ENCODE results near the gene POLR2E.

Gene POLR2E

GRCh38 chr19:1074544-1075283 is 20.5 kb downstream of the POLR2E start:
- peak; percentile 96 for DNase-seq

DNA sequence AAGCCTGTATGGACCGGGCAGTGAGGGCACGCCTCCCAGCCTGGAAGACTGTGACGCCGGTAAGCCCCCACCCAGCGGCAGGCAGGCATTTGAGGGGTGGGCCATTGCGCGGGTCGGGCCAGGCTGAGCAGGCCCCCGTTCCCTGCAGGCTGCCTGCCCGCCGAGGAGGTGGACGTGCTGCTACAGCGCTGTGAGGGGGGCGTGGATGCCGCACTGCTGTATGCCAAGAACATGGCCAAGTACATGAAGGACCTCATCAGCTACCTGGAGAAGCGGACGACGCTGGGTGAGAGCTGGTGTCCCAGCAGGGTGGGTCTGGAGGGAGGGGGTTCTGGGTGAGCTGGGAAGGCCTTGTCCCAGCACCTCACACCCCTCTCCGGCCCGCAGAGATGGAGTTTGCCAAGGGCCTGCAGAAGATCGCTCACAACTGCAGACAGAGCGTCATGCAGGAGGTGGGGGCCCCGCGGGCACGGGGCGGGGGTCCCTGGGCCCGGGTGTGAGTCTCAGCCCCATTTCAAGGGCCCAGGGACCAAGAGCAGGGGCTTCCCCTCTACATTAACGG is 21.1 kb downstream of the POLR2E start:
- DNase-seq = no peak

- DNase-seq = no peak
These were observed 21.9 kb downstream of the POLR2E start for GRCh38 chr19:1073063-1073955.

DNA sequence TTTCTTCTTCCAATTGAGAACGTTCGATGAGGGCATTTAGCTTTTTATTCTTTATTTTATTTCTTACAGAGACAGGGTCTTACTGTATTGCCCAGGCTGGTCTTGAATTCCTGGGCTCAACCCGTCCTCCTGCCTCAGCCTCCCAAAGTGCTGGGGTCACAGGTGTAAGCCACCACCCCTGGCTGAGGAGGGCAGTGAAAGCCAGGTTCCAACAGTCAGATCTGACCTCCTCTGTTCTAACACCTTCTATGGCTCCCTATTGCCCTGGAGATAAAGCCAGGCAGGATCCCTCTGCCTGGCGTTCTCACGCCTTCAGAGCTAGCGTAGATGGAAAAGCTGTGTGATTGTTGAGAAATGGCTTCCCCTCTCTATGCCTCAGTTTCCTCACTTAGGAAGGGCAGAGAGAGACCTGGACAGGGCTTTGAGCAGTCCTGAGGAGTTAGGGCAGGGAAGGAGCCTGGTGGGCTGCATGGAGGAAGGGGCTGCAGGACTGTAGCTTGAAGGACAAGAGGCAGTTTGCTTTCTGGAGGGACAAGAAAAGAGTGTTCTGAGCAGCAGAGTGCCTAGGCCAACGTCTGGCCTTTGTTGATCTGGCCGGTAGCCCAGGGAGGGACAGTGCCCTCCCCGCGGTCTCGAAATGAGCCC is 22.7 kb downstream of the POLR2E start:
- no peak for DNase-seq

DNA sequence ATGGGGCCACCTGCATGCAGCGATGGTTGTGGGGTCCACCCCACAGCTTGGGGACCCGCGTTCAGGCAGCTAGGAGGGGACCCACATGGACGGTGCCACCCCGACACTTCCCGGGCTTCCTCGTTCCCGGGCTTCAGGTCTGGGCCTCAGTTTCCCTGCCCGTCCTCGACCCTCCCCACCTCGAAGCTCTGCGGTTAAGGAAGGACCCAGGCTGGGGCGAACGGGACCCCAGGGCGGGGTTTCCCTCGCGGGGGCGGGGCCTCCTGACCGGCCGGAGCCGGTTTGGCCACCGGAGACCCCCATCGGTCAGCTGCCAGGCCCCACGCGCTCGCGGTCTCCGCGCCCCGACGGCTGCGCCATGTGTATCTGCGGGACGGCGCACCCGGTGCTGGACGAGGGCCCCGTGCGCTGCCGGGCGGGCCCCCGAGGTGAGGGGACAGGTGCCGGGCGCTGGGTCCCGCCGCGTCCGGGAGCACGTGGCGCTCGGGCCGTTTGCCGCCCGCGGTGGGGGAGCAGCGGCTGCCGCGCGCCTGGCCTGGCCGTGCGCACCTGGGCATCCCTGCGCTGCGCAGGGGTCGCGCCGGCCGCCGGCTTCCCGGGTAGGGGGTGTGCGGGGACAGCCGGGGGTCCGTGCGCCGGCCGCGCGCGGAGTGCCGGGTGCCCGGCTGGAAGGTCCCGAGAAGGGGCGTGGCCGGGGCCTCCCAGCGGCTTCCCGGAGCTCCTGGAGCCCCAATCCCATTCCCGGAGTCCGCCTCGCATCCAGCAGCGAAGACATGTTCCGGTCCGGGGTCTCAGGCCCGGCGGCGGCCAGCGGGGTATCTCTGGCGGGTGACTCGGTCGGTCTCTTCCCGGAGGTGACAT is 24.0 kb downstream of the POLR2E start:
- DNase-seq = no peak

DNA sequence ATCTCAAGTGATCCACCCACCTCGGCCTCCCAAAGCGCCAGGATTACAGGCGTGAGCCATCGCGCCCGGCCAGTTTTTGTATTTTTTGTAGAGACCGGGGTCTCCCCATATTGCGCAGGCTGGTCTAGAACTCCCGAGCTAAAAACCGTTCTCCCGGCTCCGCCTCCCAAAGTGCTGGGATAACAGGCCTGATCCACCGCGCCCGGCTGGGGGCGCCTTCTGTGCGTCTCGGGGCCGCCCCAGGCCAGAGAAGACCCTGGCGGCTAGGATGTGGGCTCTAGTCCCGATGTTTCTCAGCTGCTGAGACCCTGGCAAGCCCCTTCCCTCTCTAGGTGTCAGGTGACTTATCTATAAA is 24.6 kb downstream of the POLR2E start:
- no peak for DNase-seq

DNA sequence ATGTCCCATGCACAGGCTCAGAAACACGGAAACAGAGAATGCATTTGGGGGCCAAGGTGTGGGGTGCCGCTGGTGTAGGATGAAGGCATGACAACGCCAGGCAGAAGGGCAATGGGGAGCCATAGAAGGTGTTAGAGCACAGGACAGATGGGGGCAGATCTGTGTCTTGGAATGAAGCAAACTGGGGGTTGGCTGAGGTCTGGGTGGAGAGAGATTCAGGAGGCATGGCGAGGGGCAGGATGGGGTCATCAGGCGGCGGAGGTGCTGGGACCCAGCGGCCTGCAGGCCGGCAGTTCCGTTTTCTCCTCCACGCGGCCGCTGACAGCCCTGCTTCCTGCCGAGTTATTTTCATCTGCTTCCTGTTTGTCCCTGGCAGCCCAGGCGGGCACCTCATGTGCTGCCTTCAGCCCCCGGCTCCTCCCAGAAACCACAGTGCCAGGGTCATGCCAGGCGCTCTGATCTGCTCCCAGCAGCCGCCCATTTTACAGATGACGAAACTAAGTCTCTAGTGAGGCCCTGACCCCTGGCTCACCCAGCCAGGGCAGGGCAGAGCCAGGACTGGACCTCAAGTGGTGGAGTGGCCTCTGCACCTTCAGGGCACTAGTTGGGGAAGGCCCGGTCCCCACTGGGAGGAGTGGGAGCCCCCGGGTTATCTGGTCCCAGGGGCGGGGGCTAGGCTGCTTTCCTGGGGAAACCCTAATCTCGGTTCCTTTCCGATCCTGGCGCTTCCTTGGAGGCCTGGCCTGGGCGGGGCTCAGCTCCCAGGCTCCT is 26.0 kb downstream of the POLR2E start:
- DNase-seq = peak; percentile 89

DNA sequence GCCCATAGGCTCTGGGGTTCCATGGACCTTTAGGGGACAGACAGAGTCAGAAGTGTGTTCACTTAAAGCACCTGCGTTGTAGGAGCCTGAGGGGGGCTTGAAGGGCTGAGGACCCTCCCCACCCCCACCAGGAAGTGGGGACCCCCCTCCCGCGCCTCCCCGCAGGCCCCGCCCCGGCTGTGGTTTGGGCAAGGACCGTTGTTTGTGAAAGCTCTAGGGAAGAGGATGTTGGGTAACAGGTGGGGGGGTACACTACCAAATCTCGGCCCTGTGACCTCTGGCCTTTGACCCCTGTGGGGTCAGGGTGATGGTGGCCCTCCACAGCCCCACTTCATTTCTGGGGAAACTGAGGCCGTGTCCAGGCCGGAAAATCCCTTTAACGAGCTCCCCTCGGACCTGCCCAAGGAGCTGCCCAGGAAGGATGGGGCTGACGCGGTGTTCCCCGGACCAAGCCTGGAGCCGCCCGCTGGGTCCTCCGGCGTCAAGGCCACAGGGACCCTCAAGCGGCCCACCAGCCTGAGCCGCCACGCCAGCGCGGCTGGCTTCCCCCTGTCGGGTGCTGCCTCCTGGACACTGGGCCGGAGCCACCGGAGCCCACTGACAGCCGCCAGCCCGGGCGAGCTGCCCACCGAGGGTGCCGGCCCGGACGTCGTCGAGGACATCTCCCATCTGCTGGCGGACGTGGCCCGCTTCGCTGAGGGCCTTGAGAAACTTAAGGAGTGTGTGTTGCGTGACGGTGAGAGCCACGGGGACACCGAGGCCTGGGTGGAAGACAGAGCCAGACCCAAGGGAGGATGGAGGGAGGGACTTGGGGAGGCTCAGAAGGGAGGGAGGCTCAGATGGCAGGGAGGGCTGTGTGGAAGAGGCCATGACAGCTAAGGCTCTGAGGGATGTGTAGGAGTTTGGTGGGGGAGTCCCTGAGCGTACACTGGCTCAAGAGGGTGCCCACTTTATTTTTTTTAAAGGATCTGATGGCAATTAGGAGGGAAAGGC is 26.9 kb downstream of the POLR2E start:
- DNase-seq = peak; percentile 87

DNA sequence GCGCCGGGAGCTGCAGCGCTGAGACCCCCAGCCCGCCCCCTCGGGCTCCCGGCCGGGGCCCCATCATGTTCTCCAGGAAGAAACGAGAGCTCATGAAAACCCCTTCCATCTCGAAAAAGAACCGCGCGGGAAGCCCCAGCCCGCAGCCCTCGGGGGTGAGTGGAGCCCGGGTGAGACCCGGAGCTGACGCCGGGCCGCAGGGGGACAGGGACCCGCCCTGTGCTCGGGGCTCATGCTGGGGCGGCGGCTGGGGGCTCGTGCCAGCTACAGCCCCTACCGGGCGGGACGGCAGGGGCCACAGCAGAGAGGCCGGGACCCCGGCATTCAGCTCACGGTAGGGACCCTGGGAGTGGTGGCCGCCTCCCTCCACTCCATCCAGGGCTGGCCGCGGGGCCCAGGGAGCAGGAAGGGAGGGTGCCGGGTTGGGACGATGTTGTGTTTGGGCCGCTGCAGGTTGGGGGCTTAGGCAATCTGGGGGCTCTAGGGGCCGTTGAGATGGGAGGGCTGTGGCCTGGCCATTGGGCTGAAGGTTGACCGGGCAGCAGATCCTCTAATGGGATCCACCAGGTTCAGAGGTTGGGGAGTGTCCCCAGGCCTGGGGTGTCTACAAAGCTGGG is 27.7 kb downstream of the POLR2E start:
- DNase-seq = peak; percentile 89

DNA sequence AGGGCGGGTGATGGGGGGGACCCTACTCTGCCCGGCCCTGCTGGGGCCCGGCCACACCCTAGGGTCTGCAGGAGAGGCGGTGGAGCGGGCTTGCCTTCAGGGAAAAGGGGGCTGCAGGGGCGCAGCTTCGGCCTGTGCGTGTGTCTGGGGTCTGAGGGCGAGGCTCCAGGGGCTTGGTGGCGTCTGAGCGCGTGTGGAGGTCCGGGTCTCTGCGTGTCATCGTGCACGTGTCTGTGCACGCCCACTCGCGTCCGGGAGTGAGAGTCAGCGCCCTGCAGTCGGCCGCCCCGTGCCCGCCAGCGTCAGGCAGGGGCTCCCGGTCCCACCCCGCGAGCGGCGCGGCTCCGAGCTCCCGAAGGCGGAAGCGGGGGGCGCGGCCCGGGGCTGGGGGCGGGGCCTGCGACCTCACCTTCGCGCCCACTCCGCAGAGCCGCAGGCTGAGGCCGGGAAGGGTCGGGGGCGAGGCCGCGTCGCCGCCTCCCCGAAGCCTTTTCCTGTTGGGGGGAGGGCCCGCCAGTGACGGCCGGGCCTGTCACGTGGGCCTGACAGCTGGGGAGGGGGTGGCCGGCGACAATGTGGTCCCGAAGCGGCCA is 28.3 kb downstream of the POLR2E start, which contains the start of gene ARHGAP45:
Gene ARHGAP45 (plus strand): TSS at position 420 of the 593 bp plus-strand sequence. CDS start 239 bp downstream, outside the sequence.
- peak; percentile 94 for DNase-seq

- DNase-seq = no peak
These were observed 28.9 kb downstream of the POLR2E start for GRCh38 chr19:1066251-1066747.

DNA sequence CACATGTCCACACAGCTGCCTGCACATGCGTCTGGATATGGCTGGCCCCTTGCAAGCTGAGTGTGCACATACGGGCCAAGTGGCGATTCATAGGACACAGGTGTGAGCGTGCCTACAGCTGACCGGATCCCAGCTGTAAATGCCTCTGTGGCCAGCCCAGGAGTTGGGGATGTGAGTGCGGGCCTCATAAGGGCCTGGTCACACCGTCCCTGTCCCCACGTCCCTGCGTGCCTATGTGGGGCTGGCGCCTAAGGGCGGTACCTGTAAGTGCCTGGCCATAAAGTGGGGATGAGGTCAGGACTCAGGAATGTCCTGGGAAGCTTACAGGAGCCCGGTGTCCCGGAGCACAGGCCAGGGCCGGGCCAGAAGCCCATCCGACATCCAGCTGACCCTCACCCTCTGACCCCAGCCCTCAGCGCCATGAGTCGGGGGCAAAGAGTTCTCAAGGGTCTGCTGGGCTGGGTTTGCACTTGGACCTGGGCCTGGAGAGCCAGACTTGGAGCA is 29.5 kb downstream of the POLR2E start:
- no peak for DNase-seq

- DNase-seq = peak; percentile 90
These were observed 30.2 kb downstream of the POLR2E start for GRCh38 chr19:1064661-1065605.

GRCh38 chr19:1063909-1064660 is 31.1 kb downstream of the POLR2E start:
- DNase-seq = no peak

- DNase-seq = peak; percentile 86
These were observed 31.9 kb downstream of the POLR2E start for GRCh38 chr19:1063030-1063908.
